Adrenal gland (tissue), 5 donors: Measurements from ENCODE around the gene PTPRE.

ENCODE experiments used
- CTCF ChIP-seq, 6 experiments: fragments of 450-650 bp in 4 of 6; fragments of 200-600 bp in 2 of 6; sonication (generic) in 1 of 6; IDR thresholded peaks; 1 replicate in 5 of 6; 2 replicates in 1 of 6; pipeline versions ENCODE4 v1.5.1 to v1.8.0; 2016 to 2021; ENCODE audit warnings: antibody characterized with exemption in 6 of 6, mild to moderate bottlenecking in 2 of 6, moderate library complexity in 1 of 6
- POLR2A ChIP-seq, 2 donors: fragments of 450-650 bp; IDR thresholded peaks; one replicate each; pipeline ENCODE4 v1.6.1; 2017; ENCODE audit warnings: antibody characterized with exemption in 2 of 2, mild to moderate bottlenecking in 2 of 2, moderate library complexity in 1 of 2
- donor health status: DM: no; HTN: no; CAD: no.

DNA sequence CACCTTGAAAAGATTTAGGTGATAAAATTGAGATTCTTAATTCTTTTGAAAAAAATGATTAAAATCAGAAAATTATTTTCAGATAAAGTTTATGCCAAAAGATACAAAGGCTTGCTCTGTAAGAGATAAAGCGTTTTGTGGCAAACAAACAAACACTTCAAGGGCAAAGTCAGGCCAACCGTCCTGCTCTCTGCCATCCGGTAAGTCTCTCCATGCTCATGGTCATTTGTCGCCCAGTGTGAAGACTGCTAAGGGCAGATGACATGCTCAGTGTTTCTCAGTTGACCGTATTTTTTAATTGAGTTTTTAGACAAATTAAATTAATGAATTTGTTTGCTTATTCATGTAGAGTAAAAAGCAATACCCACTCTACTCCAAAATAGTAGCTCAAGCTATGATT is 60.0 kb downstream of the PTPRE start:
- TF ChIP-seq CTCF (IDR thresholded peaks at IDR 0.05) (no peak), POLR2A (IDR thresholded peaks at IDR 0.05) (no peak)
